HG03045 (cell line): Measurements from ENCODE around the gene STC2.
"Not testable (repeated sequence)": the region's sequence is repeated elsewhere in the genome, so short reads cannot be mapped to it uniquely, and the experiment has no call there.

Experiments
- ATAC-seq: cut with Tn5 transposase; IDR thresholded peaks from one replicate; pipeline ENCODE4 v1.9.1; 2021; ENCODE audit warnings: mild to moderate bottlenecking, moderate library complexity; ENCODE audit not compliant: unreplicated experiment

The STC2 gene

GRCh38 chr5:173296737-173297676 is 31.2 kb downstream of the STC2 start:
- no peak for ATAC-seq

GRCh38 chr5:173295796-173296195 is 32.4 kb downstream of the STC2 start:
- ATAC-seq: no peak

DNA sequence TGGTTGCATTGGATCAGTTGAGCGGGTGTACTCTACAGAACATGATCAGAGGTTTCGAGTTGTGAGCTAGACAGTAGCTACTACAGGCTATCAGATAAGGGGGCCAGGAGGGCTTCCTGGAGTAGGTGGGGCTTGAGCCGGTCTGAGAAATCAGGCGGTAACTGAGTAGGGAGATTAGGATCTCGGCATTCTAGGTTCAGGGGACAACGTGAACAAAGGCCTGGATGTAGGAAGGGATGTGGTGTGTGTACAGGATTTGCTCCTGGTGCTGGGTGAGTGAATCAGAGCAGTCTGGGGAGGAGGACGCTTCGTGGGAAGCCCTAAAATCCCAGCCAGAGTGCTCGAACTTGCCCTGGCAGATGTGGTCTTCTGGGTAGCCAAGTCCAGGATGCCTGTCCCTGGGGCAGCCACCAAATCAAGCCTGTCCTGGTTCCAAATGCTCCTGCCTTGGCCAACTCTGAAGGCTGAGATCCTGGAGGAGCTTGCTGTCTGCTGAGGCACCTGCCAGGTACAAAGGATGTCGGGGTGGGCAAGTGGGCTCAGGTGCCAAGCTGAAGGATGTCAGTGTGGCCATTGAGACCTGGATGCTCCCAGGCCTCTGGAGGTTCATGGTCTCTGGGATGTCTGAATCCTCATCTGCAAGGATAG is 33.4 kb downstream of the STC2 start:
- no peak for ATAC-seq

GRCh38 chr5:173293817-173294672 is 34.2 kb downstream of the STC2 start:
- peak; percentile 51 for ATAC-seq

DNA sequence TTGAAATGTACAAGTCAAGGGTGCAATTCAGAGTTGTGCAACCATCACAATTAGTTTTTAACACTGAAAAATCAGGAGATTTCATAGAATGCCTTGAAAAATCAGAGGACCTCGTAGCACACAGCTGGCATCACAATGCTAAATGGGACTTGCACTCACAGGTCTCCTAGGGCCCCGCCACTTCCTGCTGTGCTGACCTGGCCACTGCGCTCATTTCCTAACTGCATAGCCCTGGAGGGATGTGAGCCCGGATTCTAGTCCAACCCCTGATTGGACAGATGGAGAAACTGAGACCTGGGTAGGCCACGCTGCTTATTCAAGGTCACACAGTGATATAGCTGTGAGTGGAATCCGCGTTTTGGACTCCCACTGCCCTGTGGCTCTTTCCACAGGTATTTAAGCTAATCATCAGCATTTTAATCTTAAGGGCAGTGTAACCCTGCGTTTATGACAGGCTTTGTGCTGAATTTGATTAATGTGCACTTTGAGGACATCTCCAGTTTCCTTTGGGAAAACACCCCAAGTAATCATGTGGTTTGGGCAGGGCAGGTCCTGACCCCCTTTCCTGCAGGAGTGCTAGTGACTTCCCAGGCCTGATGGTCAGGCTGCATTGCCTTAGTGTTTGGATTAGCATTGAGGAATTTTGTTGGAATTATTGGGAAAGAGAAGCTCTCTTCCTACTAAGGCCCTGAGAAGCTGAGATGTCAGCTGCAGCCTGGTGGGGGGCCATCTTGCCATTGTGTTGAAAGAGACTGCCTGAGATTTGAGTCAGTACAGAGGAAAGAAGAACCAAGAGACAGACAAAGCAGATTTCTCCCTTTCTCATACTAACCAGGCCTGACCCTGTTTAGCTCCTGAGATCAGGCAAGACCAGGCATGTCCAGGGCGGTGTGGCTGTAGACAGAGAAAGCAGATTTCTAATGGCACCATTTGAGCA is 36.2 kb downstream of the STC2 start:
- ATAC-seq: no peak

DNA sequence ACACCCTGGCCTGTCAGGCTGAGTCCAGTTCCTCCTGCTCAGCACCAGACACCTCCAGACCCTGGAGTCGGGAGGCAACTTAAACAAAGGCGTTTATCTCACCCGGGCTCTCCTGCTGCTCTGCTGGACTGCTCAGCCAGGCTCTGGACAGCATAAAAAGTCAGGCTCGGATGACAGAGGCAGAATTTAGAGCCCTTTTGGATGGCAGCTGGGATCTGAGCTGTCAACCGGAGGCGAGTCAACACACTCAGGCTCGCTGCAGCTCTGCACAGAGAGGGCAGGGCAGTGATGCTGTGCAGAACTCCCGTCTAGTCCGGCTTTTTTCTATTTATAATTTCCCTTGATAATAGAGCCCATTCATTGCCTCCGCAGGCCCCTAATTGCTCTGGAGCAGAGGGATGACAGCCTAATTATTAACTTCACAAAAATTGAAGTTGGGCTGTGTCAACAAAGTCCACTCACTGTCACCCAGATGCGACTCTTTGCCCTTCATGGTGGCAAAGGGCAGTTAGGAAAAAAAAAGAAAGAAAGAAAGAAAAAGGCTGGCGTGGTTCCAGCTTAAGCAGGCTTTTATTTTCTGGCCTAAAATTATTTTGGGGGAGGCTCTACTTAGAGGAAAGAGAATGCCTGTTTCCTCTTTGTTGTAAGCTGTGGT is 37.6 kb downstream of the STC2 start:
- ATAC-seq: no peak

- ATAC-seq: no peak
These were observed 38.8 kb downstream of the STC2 start for GRCh38 chr5:173289372-173289771.

DNA sequence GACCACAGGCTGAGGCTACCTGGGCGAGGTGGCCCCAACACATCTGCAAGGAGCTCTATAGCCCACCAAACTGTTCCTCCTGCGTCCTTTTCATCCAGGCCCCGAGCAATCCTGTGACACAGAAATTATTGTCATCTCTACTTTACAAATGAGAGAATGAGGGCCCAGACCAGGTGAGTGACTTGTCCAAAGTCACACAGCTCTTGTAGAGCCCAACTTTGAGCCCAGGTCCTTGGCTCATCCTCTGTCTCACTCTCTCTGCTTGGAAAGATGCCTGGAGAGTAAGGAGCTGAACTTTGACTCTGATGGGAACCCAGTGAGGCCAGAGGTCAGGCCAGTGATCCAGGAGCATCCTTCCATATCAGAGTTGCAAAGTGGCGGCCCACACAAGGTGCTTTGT is 39.6 kb downstream of the STC2 start:
- no peak for ATAC-seq

- ATAC-seq: no peak
These were observed 41.1 kb downstream of the STC2 start for GRCh38 chr5:173287086-173287485.

DNA sequence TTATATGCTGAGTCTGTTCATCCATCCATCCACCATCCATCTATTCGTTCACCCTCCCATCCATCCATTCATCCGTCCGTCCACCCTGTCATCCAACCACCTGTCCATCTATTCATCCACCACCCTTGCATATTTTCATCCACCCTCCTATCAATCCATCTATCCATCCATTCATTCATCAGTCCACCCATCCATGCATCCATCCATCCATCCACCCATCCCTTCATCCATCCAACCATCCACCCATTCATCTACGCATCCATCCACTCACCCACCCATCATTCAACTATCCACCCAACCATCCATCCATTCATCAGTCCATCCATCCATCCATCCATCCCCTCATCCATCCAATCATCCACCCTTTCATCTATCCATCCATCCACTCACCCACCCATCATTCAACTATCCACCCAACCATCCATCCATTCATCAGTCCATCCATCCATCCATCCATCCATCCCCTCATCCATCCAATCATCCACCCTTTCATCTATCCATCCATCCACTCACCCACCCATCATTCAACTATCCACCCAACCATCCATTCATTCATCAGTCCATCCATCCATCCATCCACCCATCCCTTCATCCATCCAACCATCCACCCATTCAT is 43.8 kb downstream of the STC2 start:
- ATAC-seq: not testable (repeated sequence)

DNA sequence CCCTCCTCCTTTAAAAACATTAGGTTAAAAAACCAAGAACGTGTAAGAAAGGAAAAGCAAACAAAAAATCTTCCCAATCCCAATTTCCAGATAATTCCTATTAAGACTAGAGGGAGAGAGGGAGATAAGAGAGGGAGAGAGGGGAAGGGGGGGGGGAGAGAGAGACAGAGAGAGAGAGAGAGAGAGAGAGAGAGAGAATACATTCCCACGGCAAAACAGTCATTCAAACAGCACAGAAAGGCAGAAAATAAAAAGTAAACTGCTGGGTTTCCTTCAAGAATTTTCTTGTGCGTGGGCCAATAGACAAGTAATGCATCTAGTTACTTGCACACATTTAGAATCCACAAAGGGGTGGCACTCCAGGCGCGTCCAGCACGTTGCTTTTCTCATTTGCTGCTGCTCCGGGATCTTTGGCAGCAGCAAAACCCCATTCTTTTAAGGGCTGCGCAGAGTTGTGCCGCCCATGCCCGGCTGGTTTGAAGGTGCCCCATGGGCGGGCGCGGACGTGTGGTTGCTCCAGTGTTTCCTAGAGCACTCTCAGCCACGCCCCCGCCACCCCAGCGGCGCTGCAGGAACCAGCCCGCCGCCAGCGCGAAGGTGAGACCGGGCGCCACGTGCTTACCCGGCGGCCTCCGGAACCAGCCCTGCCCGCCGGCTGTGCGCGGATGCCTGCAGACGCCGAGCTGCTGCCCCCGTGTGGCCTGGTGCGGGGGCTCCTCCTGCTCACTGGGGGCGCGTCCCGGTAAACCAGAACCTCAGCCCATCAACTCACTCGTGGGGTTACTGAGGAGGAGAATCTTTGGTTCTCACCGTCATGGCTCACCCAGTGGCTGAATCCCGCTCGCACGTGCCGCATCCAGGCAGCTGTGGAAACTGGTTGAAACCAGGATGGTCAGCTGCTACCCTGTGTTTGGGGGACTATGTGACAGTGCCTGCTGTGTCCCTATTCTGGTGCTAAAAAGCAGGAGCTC is 44.6 kb downstream of the STC2 start:
- ATAC-seq: peak; percentile 86

DNA sequence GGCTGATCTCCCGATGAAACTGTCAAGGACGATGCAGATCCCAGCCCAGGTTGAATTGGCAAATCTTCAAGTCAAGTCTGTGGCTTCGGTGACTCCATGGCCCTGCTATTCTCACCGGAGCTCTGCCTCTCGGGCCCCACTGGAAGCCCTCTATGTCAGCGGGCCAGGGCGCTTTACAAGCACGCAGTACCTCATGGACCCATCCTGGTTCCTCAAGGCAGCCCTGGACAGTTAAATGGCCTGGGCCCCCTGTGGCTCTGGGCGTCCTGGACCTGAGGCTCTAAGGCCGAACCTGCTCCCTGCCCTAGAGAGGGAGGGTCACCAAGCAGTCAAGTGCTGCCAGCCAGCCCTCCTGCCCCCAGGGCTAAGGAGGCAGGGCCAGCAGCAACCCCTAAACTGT is 45.3 kb downstream of the STC2 start:
- no peak for ATAC-seq

- ATAC-seq: no peak
These were observed 46.3 kb downstream of the STC2 start for GRCh38 chr5:173281910-173282309.

- ATAC-seq: no peak
These were observed 49.0 kb downstream of the STC2 start for GRCh38 chr5:173279166-173279565.

DNA sequence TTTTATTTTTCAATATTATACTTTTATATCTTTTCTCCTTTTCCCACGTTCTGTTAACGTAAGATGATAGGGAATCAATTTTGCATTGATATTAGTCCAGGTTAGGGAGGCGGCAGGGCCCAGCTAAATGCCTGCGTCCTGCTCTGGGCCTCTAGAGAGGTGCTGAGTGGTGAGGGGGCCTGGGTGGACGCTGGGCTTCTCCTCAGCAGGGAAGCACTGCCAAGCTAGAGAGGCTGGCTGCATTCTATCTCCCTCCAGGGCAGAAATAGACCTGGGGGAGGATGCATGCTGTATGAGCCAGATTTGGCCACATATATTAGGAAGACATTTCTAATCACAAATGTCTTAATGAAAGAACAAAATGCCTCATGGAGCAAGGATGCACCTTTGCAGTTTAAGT is 49.6 kb downstream of the STC2 start:
- no peak for ATAC-seq

DNA sequence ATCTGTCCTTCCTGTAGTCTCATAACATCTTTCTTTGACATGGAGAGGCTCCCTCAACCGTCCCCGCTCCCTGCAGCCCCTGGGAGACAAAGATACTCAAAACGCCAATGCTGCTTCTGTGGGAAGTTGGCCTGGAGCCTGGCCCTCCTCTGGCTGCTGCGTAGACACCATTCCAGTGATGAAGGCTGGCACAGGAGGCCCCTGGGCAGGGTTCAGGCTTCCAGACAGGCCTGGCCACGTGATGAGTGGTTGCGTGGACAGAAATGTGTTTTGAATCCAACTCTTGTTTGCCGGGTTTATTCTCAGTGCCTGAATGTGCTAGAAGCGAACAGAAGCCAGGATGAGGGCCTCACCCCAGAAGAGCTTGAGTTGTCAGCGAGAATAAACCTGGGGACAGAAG is 50.0 kb downstream of the STC2 start:
- ATAC-seq: no peak

DNA sequence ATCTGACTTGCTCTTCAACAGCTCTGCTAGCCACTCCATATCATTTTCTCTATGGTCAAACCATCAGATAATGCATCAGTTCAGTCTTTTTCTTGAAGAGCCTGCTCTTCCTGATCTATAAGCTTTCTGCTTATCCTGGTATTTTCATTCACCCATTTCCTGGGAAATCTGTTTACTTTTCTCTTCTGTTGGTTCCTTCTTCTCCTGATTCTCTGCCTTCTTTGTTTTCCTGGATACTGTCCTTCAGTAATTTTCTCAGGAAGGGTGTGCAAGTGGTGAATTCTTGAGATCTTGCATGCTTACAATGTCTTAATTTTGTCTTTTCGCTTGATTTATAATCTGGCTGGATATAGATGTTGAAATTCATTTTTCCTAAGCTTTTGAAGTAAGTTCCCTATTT is 53.4 kb downstream of the STC2 start:
- ATAC-seq: no peak

DNA sequence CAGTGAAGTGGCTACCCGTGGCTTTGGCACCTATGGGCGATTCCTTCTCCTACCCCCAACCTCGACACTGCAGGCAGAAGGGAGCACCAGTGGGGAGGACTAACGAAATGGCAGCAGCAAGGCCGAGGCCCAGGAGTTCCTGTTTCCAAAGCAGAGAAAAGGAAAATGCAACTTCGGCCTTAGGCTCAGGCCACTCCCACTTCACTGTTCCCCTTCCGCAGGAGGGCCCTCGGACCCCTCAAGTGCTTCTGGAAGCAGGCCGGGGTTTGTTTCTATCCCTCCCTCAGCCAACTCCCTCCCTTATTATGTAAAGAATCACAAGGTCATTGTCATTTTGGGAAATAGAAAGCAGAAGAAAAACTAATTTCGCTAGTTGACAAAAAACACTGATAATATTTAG is 56.8 kb downstream of the STC2 start:
- ATAC-seq: no peak
